ENCODE data around the gene LGALS3. TPM values are rescaled to one million over a fixed set of nuclear protein-coding genes. Genes with fewer than 3 reads are reported as not detected.

The LGALS3 gene
- total and polyA plus RNA-seq, 2 donors from 2014 or later: 235 to 241 TPM

GRCh38 chr14:55157080-55157479 lies 28.0 kb downstream of the LGALS3 start:
- intact Hi-C loops (cut with DNase I): no loop called here
- FAIRE-seq (no peak), DNase-seq (no peak)
- H3K27ac ChIP-seq (ENCODE audit: low read depth in 2 of 2, low read length in 2 of 2): no peak overlapping the region
- no peaks in the 10 kb centered on the region for H3K27me3 ChIP-seq (ENCODE audit: control insufficient read depth, insufficient read depth, low read length)
- H3K4me1 ChIP-seq (ENCODE audit: control insufficient read depth in 2 of 3, insufficient read depth in 2 of 3, low read depth in 1 of 3, low read length in 3 of 3): no peaks in the 10 kb centered on the region
- H3K9ac ChIP-seq (ENCODE audit: low read length in 3 of 3): no peak overlapping the region
- H3K36me3 ChIP-seq (ENCODE audit: control insufficient read depth in 2 of 3, insufficient read depth in 3 of 3, low read length in 3 of 3): no peaks in the 10 kb centered on the region
- no peak for TF ChIP-seq CTCF (IDR thresholded peaks at IDR 0.05; ENCODE audit: borderline replicate concordance, extremely low read depth, insufficient read depth)
- no peaks in the 10 kb centered on the region for H3K9me3 ChIP-seq (ENCODE audit: control insufficient read depth in 2 of 3, insufficient read depth in 1 of 3, low read length in 3 of 3)
- no peak overlapping the region for H3K4me3 ChIP-seq (ENCODE audit: low read length in 3 of 3)

DNA sequence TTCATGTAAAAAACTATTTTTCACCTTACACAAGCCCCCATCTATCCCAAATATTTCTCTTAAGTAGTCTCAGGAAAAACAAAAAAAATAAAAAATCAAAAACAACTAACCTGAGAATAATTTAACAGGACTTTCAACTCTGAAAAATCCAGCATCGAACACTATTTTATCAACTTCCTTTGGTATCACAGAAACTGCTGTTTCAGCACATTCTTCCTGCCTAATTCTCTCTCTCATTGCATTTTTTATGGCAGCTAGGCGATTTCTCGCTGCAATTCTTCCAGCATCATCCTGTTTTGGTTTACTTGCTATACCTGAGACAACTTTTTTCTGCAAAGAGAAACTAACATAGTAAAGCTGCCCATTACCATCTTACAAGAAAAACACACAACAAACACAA lies 29.4 kb downstream of the LGALS3 start:
- no peak for TF ChIP-seq CTCF (IDR thresholded peaks at IDR 0.05; ENCODE audit: borderline replicate concordance, extremely low read depth, insufficient read depth)
- no peaks in the 10 kb centered on the region for H3K27me3 ChIP-seq (ENCODE audit: control insufficient read depth, insufficient read depth, low read length)
- H3K36me3 ChIP-seq (ENCODE audit: control insufficient read depth in 2 of 3, insufficient read depth in 3 of 3, low read length in 3 of 3): no peaks in the 10 kb centered on the region
- H3K4me3 ChIP-seq (ENCODE audit: low read length in 3 of 3): no peak overlapping the region
- no peaks in the 10 kb centered on the region for H3K4me1 ChIP-seq (ENCODE audit: control insufficient read depth in 2 of 3, insufficient read depth in 2 of 3, low read depth in 1 of 3, low read length in 3 of 3)
- no peak for DNase-seq
- H3K9me3 ChIP-seq (ENCODE audit: control insufficient read depth in 2 of 3, insufficient read depth in 1 of 3, low read length in 3 of 3): no peaks in the 10 kb centered on the region
- no peak overlapping the region for H3K27ac ChIP-seq (ENCODE audit: low read depth in 2 of 2, low read length in 2 of 2)
- intact Hi-C loops (cut with DNase I): no loop called here
- no peak for FAIRE-seq
- H3K9ac ChIP-seq (ENCODE audit: low read length in 3 of 3): peak overlapping the region in 1 of 3 donors; percentile 17

DNA sequence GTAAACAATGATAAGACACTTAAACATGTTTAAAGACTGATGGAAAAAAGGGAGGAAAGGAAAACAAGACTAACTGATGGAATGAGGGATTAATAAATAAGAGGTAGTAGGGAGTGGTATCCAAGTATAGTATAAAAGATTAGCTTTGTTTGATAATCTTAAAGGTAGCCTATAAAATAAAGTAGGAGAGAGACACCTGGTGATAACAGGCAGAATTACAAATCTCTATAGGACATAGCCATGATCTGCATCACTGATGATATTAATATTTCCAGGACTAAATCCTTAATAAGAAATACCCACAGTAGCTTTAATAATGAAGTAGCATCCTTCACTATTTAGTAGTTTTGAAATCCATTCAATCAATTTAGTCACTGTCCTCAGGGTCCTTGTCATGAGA lies 31.9 kb downstream of the LGALS3 start:
- Histone ChIP-seq H3K9me3 (ENCODE audit: control insufficient read depth in 2 of 3, insufficient read depth in 1 of 3, low read length in 3 of 3) (no peaks in the 10 kb centered on the region), H3K36me3 (ENCODE audit: control insufficient read depth in 2 of 3, insufficient read depth in 3 of 3, low read length in 3 of 3) (no peaks in the 10 kb centered on the region), H3K27ac (ENCODE audit: low read depth in 2 of 2, low read length in 2 of 2) (no peak overlapping the region), H3K27me3 (ENCODE audit: control insufficient read depth, insufficient read depth, low read length) (no peaks in the 10 kb centered on the region), H3K9ac (ENCODE audit: low read length in 3 of 3) (no peak overlapping the region), H3K4me1 (ENCODE audit: control insufficient read depth in 2 of 3, insufficient read depth in 2 of 3, low read depth in 1 of 3, low read length in 3 of 3) (no peaks in the 10 kb centered on the region), H3K4me3 (ENCODE audit: low read length in 3 of 3) (no peak overlapping the region)
- DNase-seq: peak in 2 of 5 donors; percentile 42 to 44
- intact Hi-C loops (cut with DNase I): no loop called here
- peak; percentile 47 for TF ChIP-seq CTCF (IDR thresholded peaks at IDR 0.05; ENCODE audit: borderline replicate concordance, extremely low read depth, insufficient read depth)
- FAIRE-seq: peak; percentile 91

DNA sequence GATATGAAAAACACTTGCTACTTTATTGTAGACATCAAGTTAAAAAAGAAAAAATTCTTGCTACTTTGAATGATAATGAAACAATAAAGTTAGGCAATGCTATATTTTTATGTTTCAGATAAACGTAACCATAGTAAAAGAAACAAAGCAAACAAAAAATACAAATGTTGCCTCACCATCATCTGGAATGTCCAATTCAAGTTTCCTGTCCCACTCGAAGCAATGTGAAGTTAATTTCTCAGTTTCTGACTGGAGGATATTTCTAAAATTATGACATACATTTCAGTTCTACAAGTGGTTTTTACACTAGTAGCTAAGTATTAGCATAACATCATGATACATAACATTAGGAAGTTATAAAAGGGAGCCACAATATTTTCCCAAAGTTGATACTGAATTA lies 41.5 kb downstream of the LGALS3 start:
- Histone ChIP-seq H3K9ac (ENCODE audit: low read length in 3 of 3) (no peak overlapping the region), H3K4me1 (ENCODE audit: control insufficient read depth in 2 of 3, insufficient read depth in 2 of 3, low read depth in 1 of 3, low read length in 3 of 3) (no peaks in the 10 kb centered on the region), H3K36me3 (ENCODE audit: control insufficient read depth in 2 of 3, insufficient read depth in 3 of 3, low read length in 3 of 3) (no peaks in the 10 kb centered on the region), H3K27ac (ENCODE audit: low read depth in 2 of 2, low read length in 2 of 2) (no peak overlapping the region), H3K27me3 (ENCODE audit: control insufficient read depth, insufficient read depth, low read length) (no peaks in the 10 kb centered on the region), H3K9me3 (ENCODE audit: control insufficient read depth in 2 of 3, insufficient read depth in 1 of 3, low read length in 3 of 3) (no peaks in the 10 kb centered on the region), H3K4me3 (ENCODE audit: low read length in 3 of 3) (no peak overlapping the region)
- FAIRE-seq (no peak), DNase-seq (no peak)
- no peak for TF ChIP-seq CTCF (IDR thresholded peaks at IDR 0.05; ENCODE audit: borderline replicate concordance, extremely low read depth, insufficient read depth)
- intact Hi-C loops (cut with DNase I): no loop called here
